Measurements from ENCODE around the gene PXMP2. TPM values are rescaled to one million over a fixed set of nuclear protein-coding genes. Genes with fewer than 3 reads are reported as not detected.

PXMP2 gene
- total RNA-seq: 10 to 100 TPM; 29.0 to 50.9 (median 31.8) TPM

DNA sequence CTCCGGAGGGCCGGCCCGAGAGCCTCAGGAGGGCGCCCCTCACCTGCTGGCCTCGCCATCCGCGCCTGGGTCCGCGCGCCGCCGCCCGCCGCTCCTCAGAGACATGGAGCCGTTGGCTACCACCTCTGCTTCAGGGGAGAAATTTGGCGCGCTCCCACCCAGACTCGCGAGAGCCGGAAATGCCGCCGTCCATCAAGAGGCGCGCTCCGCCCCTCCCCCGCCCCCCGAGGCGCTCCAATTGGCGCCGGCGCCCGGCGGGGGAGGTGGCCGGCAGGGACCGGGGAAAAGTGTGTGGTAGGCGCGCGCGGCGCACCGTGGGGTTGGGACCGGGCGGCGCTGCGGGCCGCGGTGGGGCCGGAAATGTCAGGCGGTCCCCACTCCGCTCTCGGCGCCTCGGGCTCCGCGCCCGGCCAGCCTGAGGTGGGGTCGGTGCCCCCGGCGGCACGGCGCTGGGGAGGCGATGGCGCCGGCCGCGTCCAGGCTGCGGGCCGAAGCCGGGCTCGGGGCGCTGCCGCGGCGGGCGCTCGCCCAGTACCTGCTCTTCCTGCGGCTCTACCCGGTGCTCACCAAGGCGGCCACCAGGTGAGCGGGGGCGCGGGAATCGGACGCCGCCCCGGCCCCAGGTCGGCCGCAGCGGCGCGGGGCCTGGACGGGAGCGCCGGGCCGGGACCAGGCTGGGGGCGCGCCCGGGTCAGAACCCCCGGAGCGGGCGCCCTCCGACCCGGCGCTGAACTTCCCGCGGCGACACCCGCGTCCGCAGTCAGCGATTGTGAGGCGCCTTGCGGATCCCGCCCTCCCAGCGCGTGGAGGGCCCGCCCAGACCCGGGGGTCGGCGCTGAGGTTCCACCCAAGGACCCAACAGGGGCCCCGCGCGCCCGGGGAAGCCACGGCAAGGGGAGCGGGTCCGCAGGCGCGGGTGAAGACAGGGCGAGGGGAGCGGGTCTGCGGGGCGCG, at the start of gene PXMP2, which contains the start of gene POLE:
Gene PXMP2 (plus strand): TSS at position 377 of the 954 bp plus-strand sequence. CDS start 84 bp downstream, at position 461.
Gene POLE (minus strand): TSS at position 132 of the 954 bp plus-strand sequence. CDS start 27 bp downstream, at position 105.
- peak; percentile 88 to 94 for DNase-seq (ENCODE audit: low spot score in 2 of 2)
- TF ChIP-seq, protein P1, sequence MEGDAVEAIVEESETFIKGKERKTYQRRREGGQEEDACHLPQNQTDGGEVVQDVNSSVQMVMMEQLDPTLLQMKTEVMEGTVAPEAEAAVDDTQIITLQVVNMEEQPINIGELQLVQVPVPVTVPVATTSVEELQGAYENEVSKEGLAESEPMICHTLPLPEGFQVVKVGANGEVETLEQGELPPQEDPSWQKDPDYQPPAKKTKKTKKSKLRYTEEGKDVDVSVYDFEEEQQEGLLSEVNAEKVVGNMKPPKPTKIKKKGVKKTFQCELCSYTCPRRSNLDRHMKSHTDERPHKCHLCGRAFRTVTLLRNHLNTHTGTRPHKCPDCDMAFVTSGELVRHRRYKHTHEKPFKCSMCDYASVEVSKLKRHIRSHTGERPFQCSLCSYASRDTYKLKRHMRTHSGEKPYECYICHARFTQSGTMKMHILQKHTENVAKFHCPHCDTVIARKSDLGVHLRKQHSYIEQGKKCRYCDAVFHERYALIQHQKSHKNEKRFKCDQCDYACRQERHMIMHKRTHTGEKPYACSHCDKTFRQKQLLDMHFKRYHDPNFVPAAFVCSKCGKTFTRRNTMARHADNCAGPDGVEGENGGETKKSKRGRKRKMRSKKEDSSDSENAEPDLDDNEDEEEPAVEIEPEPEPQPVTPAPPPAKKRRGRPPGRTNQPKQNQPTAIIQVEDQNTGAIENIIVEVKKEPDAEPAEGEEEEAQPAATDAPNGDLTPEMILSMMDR (IDR thresholded peaks at IDR 0.05): peak in 1 of 3 donors; percentile 41
- no peak for TF ChIP-seq POLR2A (IDR thresholded peaks at IDR 0.05)
- TF ChIP-seq POLR2AphosphoS5 (IDR thresholded peaks at IDR 0.05): peak; percentile 45 to 71 (median 71)
- intact Hi-C loops (cut with DNase I; ENCODE audit: low total_unique reads): no loop called here
- Histone ChIP-seq H3K9me3 (no peaks in the 10 kb centered on the region), H3K27ac (peak within 1 kb of the TSS; percentile 68 to 84), H3K36me3 (no peaks in the 10 kb centered on the region), H3K4me3 (peak within 1 kb of the TSS; percentile 58 to 99 (median 85)), H3K27me3 (no peaks in the 10 kb centered on the region), H3K4me1 (peaks cover 0 to 7% of the 10 kb centered on the region in 2 donors)

DNA sequence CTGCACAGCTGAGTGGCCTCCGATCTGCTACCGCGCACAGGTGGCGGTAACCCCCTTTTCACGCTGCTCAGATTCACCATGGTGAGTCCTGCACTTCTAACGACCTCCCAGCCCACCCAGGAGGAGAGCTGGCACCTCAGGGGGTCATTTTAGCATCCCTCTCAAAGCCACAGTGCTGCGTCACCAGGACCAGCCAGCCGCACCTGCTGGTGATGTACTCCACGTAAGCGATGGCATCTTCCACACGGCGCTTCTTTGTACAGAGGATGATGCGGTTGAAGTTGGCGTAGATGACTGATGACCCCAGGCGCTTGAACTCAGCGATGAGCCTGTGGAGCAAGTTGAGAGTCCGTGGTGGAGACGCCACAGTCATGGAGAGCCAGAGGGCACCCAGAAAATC, 49.6 kb upstream of the PXMP2 start:
- no peaks in the 10 kb centered on the region for H3K9me3 ChIP-seq
- no peak overlapping the region for H3K4me3 ChIP-seq
- DNase-seq (ENCODE audit: low spot score in 2 of 2): no peak
- TF ChIP-seq POLR2AphosphoS5 (IDR thresholded peaks at IDR 0.05): no peak
- TF ChIP-seq POLR2A (IDR thresholded peaks at IDR 0.05): no peak
- TF ChIP-seq, protein P1 (IDR thresholded peaks at IDR 0.05): no peak
- H3K36me3 ChIP-seq: peaks cover 17% of the 10 kb centered on the region
- no peaks in the 10 kb centered on the region for H3K27me3 ChIP-seq
- intact Hi-C loops (cut with DNase I; ENCODE audit: low total_unique reads): no loop called here
- no peak overlapping the region for H3K27ac ChIP-seq
- H3K4me1 ChIP-seq: no peaks in the 10 kb centered on the region

DNA sequence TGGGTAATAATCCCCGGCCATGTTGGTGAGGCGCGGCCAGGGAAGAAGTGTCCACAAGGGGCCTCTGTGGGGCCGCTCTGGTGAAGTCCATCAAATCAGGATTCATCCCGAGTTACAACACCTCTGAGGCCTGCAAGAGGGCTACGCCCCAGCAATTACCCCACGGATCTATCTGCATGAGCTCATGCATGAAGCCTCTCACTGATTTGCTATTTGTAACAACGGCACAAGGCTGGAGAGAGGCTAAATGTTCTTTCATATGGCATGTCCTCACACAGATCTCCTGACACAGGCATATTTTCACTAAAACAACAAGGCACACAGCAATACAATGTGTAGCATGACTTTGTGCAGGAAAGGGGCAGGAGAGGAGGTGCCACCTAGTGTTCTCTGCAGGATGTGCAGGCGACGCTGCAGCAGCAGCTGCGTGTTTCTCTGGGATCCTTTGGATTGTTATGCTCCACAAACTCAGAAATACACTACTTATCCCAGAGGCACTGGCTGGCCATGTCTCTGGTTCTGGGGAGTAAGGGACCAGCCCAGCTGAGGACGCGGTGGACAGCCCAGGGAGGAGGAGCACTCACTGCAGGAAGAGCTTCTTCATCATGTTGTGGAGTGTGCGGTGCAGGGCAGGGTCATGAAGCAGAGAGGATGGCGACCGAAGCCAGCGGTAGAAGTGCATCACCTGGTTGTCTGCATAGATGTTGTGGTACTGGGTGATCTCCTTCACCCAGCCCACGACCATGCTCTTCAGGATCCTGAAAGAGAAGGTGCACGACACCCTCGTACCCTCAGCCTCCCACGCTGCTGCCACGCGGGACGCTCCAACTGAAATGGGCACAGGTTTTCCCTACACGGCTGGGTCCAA, 48.6 kb upstream of the PXMP2 start:
- Histone ChIP-seq H3K9me3 (no peaks in the 10 kb centered on the region), H3K36me3 (peaks cover 23% of the 10 kb centered on the region), H3K27ac (peak overlapping the region in 1 of 2 donors; percentile 12), H3K27me3 (no peaks in the 10 kb centered on the region), H3K4me3 (no peak overlapping the region), H3K4me1 (no peaks in the 10 kb centered on the region)
- intact Hi-C loops (cut with DNase I; ENCODE audit: low total_unique reads): no loop called here
- TF ChIP-seq, protein P1 (IDR thresholded peaks at IDR 0.05): peak in 2 of 3 donors; percentile 26 to 37
- no peak for TF ChIP-seq POLR2AphosphoS5 (IDR thresholded peaks at IDR 0.05)
- no peak for TF ChIP-seq POLR2A (IDR thresholded peaks at IDR 0.05)
- no peak for DNase-seq (ENCODE audit: low spot score in 2 of 2)

DNA sequence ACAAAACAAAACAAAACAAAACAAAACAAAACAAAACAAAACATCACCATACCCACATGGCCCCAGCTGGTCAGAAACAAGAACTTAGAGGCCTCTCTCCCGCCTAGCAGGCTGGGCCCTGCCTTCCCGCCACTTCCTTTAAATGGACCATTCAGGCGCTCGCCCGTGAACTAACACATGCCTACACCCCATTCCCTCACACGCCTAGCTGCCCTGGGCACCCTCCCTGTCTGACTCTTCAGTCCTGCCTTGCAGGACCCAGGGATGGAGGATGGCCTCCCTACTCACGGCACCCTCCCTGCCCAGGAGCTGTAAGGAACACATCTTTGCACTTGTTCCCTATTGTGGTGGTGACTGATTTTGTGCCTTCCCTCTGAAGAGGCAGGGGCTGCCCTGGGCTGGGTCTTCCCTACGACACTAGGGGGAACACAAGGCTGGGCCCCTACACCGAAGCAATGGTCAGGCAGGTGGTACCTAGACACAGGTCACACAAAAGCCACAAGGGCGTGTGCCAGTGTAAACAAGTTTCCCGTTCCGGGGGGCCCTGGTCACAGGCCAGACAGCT, 47.3 kb upstream of the PXMP2 start:
- Histone ChIP-seq H3K27me3 (no peaks in the 10 kb centered on the region), H3K36me3 (peaks cover 23% of the 10 kb centered on the region), H3K4me1 (no peaks in the 10 kb centered on the region), H3K4me3 (no peak overlapping the region), H3K9me3 (no peaks in the 10 kb centered on the region), H3K27ac (no peak overlapping the region)
- DNase-seq (ENCODE audit: low spot score in 2 of 2): no peak
- no peak for TF ChIP-seq POLR2A (IDR thresholded peaks at IDR 0.05)
- TF ChIP-seq, protein P1 (IDR thresholded peaks at IDR 0.05): no peak
- no peak for TF ChIP-seq POLR2AphosphoS5 (IDR thresholded peaks at IDR 0.05)
- intact Hi-C loops (cut with DNase I; ENCODE audit: low total_unique reads): loop anchor here (5.0 kb wide), 1 partner anchor 568 kb away; no protein-coding TSS in a partner anchor

Measured in breast epithelium (tissue), 4 donors.